Measurements from ENCODE around the gene KIAA1217.
"Not testable (repeated sequence)": the region's sequence is repeated elsewhere in the genome, so short reads cannot be mapped to it uniquely, and the experiment has no call there.

The KIAA1217 gene

DNA sequence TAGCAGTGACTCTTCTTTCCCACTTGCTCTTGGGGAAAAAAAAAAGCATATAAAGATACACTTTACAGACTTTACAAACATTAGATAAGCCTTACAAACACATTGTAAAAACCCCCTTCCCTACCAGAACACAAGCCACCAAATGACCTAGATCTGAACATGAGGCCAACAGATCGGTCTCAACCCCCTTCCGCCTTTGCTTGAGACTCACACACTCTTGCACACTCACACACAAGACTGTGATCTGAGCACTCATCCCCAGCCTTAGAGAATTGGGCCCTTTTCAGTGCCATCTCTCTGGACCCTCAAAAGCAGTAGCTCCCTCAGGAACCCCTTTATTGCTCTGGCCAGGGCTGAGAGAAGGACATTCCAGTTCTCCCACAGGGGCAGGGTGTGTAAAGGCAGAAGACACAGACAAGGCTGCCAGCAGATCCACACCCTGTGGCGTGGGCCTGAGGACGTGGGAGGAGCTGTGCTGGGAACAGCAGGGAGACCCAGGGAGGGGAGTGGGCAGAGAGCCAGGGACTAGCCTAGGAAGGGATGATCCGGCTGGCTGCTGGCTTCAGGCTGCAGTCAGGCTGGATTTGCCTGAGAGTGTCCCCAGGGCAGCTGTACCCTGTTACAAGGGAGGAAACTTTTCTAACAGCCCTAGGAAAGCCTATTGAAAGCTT is 206.7 kb downstream of the KIAA1217 start:
- no peak for FAIRE-seq

DNA sequence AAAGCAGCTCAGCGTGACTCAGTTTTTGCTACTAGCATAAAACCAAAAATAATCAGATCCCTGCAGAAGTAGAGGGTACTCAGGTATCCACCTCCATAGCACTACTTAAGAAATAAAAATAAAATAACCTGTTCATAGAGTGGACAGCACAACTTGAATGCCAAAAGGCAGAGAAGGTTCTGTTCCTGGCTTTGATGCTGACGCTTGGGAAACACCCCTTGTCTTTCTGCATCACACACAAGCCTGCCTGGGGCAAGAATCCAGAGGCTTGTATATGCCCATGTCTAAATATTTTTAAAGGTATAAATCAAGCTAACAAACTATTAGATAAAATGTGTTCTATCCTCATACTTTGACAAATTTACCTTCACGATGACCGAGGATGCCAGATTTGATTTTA is 207.3 kb downstream of the KIAA1217 start:
- FAIRE-seq = no peak

DNA sequence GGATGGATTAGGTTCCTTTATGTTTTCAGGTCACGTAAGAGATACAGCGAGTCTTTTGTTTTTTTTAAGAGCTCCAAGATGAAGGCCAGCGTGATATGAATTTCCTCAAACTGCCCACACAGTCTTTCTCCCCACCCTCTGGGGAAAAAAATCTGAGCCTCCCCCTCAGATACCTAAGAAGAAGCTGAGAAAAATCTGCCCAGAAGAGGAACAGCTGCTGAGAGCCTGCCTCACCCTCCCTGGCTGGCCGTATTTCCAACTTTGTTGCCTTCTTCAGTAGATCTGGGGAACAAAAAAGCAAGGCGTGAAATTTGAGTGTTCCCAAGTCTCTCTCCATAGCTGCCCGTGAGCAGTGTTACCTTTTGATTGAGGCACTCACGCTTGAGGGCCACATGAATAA is 208.1 kb downstream of the KIAA1217 start:
- no peak for FAIRE-seq

DNA sequence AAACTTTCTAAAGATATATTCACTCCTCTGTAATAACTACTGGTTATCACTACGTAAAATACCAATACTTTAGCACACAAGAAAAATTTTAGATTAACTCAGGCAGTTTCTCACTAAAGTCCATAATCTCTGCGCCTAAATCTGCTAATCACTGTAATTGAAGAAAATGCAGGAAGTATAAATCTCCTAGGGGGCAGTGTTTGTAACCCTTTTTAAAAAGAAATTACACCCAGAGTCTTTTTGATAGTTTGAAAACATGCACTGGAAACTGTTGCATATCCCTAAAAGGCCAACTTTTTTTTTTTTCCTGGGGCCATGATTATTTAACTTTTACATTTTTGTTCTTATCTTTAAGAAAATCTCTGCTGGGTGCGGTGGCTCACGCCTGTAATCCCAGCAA is 209.6 kb downstream of the KIAA1217 start:
- FAIRE-seq = no peak

DNA sequence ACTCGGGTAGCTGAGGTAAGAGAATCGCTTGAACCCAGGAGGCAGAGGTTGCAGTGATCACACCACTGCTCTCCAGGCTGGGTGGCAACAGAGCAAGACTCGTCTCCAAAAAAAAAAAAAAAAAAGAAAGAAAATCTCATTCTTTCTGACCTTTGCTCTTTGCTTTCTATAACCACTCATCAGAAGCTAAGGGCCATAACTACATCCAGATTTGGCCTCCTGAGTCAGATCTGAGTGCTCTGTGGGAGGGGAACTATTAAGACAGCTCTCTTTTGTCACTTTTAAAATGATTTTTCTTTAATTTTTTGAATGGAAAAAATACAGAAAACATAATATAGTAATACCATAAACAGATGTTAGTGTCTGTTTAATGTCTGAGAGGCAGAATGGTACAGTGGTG is 210.1 kb downstream of the KIAA1217 start:
- no peak for FAIRE-seq

DNA sequence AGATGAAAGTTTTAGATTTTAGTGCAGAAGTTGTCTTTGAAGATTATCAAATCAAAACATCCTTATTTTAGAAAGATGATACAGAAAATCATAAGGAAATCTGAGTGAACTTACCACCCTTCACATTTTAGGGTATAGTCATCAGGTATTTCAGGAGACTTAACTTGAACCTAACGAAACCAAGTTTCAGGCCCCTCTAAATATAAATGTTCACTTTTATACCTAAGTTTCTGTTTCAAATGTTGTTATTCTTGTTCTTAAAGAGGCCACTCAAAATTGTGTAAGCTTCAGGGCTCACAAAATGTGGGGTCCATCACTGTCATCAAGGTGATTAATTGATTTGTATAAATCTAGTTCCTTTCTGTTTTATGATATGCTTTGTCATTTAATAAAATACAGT is 216.2 kb downstream of the KIAA1217 start:
- no peak for FAIRE-seq

DNA sequence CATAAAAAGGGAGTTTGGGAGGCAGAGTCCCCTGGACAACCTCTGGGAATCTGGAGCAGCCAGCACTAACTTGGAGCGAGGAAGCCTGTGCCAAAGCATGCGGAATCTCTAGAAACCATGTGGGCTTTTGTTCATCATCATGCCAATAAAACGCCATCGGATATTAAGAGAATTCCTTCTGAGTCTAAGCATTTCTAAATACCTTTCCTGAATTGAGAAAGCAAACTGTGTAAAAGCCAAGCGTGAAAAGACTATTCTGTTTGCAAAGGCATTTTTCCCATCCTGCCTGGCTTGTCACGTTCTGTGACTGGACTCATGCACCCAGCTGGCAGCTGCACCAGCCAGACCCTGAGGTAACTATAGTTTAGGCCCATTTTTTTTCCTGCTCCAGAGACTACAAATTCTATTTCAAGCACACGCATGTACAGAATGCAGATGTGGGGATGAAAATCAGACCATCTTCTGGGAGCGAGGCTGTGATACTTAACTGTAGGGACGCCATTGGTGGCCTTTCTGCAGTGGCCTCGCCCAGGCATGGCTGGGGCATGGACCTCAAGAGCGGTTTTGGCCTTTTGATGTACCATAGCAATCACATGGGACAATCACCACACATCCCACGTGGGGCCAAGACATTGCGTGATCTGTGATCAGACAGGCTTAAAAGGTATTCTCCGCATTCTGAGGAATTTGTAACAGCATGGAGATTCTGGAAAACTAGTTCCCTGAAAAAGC is 218.9 kb downstream of the KIAA1217 start:
- FAIRE-seq = no peak

DNA sequence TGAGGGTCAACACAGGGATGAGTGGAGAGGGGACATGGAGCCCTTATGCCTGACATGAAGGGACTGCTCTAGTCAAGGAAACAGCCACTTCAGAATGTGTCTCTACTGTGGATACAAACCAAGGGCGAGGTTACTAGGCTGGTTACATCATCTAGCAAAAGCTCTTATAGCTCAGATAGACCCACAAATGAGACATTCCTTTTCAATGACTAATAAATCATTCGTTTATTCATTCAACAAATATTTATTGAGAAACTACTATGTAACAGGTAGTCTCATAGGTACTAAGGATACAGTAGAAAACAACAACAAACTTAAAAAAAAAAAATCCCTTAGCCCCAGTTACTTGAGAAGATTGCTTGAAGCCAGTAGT is 219.5 kb downstream of the KIAA1217 start:
- no peak for FAIRE-seq

DNA sequence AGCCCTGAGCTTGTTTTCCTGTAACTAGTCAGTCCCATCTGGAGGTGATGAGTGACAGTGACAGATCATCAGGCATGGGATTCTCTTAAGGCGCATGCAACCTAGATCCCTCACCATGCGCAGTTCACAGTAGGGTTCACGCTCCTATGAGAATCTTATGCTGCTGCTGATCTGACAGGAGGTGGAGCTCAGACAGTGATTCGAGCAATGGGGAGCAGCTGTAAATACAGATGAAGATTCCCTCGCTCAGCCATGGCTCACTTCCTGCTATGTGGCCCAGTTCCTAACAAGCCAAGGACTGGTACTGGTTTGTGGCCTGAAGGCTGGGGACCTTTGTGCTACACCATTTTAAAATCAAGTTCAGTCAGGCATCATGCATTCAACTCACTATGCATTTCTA is 221.7 kb downstream of the KIAA1217 start:
- FAIRE-seq = no peak

DNA sequence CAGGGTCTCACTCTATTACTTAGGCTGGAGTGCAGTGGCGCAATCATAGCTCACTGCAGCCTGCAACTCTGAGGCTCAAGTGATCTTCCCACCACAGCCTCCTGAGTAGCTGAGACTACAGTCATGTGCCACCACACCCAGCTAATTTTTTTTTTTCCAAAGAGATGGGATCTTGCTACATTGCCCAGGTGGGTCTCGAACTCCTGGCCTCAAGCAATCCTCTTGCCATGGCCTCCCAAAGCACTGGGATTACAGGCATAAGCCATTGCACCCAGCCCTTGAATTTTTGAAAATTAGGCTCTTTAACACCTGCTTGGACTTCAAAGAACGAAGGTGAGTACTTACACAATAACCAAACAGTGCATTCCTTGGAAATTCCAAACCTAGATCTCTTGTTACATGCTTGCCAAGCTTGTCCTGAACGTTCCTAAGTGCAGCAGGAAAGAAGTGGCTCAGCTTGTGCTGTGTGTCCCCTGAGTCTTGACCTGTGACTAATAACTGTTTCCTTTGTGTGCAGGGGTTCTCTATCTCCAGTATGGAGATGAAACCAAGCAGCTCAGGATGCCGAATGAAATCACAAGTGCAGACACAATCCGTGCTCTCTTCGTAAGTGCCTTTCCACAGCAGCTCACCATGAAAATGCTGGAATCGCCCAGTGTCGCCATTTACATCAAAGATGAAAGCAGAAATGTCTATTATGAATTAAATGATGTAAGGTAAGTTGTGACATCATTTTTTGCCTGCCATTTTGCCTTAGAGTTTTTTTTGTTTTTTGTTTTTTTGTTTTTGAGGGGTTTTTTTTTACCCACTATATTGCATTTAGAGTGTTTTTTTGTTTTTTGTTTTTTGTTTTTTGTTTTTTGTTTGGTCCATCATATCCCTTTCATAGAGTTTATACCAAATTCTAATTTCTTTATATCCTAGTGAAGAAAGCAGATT is 223.8 kb downstream of the KIAA1217 start:
- FAIRE-seq = no peak

DNA sequence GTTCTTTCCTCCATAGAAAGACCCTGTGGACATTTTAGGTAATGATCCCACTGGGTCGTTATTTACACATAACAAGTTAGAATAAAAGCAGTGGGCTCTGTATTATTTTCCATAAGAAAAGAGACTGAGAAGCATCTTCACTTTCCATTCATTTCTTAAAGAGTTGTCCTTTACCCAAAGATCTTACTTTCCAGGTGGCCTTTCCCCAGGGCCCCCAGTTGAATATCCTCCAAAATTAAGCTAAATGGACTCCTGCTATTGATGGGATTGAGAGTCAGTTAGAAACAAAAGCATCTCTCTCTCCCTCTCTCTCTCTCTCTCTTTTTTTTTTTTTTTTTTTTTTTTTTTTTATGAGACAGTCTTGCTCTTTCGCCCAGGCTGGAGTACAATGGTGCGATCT is 224.8 kb downstream of the KIAA1217 start:
- no peak for FAIRE-seq

DNA sequence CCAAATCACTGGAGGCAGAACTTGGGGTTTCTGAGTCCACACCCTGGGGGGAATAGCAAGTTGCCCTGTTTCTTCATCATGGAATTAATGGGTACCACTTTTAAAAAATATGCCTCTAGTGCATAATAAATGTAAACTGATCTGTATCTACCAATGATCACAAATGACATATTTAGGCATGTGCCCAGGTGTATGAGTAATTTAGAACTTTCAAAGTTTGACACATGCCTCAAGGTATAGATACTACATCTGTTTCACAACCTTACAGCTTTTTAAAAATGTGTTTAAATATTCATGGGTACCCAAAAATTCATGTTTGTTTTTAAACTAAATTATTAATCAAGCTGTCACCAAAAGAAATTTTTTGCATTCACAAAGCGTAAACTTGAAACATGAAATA is 226.0 kb downstream of the KIAA1217 start:
- no peak for FAIRE-seq

DNA sequence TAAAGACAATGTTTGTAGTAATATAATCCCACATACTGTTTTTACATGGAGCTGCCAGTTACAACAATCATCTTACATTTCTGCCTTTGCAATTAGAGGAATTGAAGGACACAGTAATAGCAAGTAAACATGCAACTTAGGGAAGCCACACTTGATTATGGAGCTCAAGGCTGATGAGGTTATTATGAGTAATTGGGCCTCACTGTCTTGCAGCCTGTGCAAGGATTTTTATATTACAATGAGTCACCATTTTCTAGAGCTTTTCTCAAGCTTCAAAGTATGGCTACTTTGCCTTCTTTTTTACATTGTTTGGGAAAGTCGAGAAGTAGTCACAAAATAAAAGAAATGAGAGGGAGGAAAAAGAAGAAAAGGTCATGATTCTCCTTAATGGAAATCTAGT is 226.4 kb downstream of the KIAA1217 start:
- no peak for FAIRE-seq

DNA sequence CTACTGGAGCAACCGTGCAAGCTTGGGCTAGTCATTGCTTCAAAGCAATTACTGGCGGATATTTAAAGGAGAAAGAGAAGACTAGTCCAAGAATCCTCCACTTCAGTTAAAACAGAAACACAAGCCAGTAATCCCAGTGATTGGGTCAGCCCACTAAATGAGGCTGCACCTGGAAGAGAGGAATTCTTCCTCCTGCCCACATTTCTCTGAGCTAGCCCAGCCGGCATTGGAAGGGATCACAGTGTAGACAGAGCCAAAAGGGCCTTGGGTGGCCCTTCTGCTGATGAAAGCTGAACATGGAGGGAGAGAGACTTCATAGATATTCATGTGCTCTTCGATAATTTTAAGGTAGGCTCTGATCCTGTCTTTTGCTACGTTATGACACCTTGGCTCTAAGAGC is 228.4 kb downstream of the KIAA1217 start:
- FAIRE-seq = no peak

DNA sequence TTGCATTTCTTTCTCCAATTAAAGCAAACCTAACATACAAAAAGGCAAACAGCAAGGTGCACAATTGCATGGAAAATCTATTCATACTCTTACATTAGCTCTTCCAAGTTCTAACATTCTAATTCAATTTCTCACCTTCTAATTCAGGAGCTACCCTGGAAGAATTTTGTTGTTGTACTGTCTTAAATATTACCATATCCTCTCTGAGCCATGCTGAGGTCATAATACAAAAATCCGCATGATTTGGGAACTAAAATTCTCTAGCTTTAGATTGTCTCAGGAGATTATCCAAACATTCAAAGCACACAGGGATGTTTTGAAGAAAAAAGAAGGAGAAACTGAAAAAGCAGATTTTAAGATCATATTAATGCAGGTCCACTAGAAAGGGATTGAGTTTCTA is 229.9 kb downstream of the KIAA1217 start:
- FAIRE-seq = no peak

DNA sequence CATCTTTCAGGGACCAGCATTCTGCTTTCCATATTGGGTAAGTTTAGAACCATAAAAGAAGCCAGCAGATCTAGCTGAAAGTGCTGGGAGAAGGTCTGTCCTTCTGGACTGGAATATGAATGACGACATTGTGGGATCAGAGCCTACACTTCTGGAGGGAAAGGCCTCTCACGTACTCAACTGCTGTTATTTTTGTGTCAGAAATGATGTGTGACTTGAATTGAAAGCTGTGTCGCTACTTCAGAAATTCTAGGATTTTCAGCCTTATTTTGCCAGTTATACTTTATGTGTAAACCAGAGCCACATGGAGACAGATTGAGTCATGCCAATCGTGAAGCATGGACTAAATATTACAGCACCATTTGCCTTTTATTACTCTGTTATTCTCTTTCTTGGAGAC is 231.0 kb downstream of the KIAA1217 start:
- no peak for FAIRE-seq

DNA sequence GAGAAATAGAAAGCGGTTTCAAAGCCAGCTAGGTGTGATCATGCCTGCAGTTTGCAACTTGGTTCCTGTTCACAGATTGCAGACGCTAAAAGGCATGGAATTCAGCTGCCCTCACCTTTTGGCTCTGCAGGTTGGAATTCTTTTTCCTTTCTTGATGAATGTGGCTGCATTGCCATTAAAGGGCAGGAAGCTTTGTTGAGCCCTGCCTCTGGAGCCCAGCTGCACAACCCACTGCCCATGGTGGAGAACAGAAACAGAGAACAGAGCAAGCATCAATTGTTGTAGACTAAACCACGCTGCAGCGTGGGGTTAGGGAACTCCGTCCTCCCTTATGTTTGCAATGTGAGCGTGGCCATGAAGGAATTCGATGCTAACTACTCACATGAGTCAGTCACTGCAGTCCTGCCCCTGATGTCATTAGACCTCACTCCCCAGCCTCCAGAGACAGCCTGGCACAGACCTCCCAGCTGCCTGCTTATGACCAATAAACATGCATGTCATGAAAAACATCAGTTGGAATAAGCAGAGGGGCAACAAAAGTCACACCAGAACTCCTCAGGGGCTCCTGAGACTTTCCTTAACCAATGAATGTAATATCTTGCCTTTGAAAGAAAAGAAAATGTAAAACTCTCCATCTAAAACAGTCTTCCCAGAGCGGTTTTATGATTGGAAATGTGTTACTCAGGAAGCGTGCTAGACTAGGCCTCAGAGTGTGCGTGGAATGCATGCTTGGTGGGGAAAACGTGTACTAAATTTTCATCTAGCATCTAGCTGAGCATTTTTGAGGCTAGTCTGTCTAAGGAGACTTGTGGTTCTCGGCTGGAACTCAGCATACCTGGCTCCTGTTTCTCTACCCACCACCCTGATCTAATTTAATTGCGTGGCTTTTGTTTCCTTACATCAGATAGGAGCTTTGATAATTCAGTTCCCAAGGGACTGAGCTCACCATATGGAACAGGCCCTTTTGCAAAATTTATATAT is 232.2 kb downstream of the KIAA1217 start:
- FAIRE-seq = no peak

DNA sequence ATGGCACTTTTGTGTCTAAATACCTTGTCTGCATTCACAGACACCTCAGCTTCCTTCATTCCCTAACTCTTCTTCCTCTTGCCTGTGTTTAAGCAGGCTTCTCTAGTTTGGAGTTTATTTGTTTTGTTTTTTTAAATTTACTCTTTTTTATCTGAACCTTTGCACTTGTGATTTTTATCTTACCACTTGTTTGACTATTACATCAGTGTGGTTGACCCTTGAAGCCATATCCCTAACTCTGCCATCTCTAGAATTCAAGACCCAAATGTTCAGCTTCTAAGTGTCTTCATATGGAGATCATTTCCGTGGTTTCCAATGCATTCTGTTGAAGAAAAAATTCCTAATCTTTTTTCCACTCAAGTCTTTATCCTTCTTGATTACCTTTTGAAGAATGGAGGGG is 233.3 kb downstream of the KIAA1217 start:
- no peak for FAIRE-seq

DNA sequence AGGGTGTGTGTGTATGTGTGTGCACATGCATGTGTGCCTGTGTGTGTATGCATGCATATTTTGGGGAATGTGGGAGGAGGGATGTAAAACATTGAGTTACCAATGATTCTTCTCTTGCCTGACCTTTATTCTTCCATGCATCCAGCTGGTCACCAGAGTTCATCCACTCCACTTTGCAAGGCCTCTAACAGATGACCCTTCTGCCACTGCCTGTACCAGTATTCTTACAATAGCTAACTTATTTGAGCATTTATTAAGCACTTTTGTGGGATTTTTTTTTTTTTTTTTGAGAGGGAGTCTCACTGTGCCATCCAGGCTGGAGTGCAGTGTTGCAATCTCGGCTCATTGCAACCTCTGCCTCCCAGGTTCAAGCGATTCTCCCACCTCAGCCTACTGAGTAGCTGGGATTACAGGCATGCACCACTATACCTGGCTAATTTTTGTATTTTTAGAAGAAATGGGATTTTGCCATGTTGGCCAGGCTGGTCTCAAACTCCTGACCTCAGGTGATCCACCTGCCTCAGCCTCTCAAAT is 233.8 kb downstream of the KIAA1217 start:
- not testable (repeated sequence) for FAIRE-seq

DNA sequence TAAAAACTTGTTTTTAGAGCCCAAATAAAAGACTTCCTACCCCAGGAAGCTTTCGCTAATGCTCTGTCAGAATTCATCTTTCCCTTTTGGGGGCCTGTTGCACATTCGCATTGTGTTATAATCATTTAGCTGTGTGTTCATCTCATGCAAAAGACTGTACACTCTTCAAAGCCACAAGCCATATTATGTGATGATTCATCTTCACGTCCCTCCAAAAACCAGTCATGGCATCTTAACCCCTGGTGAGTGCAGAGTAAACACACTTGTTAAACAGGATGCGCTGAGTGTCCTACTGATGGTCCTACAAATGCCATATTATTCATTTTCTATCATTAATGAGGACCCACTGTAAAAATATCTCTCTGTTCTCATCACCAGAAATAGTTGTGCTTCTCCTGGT is 235.4 kb downstream of the KIAA1217 start:
- FAIRE-seq = no peak

DNA sequence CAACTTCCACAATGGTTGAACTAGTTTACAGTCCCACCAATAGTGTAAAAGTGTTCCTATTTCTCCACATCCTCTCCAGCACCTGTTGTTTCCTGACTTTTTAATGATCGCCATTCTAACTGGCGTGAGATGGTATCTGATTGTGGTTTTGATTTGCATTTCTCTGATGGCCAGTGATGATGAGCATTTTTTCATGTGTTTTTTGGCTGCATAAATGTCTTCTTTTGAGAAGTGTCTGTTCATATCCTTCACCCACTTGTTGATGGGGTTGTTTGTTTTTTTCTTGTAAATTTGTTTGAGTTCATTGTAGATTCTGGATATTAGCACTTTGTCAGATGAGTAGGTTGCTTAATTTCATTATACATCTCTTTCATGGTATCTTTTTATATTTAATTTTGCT is 237.0 kb downstream of the KIAA1217 start:
- not testable (repeated sequence) for FAIRE-seq

DNA sequence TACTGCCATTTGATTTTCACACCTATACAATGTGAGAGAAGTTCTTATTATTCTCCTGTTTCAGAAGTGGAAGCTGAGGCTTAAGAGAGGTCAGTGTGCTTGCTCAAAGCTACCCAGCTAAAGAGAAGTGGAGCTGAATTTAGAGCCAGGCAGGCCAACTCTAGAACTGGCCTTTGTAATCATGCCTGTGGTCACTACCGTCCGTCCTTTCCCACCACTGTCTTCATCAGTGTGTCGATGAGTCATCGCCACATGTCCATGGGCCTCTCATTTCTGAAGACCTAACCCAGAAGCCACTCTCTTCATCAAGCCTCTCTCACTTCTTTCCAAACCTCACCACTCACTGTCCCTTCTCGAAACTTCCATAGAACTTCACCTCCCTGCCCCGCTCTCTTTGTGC is 237.8 kb downstream of the KIAA1217 start:
- FAIRE-seq = no peak

Measured in TTC549 (cell line).